Occipital lobe (tissue), 2 donors: ENCODE measurements around the gene SGK1. TPM values are rescaled to one million over a fixed set of nuclear protein-coding genes. Genes with fewer than 3 reads are reported as not detected.
"Not testable (repeated sequence)": the region's sequence is repeated elsewhere in the genome, so short reads cannot be mapped to it uniquely, and the experiment has no call there.

Experiments
- DNase-seq: peaks from one replicate; lab custom pipeline; 2025; lab: John Stamatoyannopoulos, UW
- total RNA-seq: library from RNA; depleted of rRNA; stranded (reverse); fragments of >200 nt; gene quantifications from one replicate; pipeline ENCODE4 v1.2.3, GENCODE V29; 2014

SGK1 gene
- total RNA-seq, 1 donor from 2014 or later, result 75.5 TPM

DNA sequence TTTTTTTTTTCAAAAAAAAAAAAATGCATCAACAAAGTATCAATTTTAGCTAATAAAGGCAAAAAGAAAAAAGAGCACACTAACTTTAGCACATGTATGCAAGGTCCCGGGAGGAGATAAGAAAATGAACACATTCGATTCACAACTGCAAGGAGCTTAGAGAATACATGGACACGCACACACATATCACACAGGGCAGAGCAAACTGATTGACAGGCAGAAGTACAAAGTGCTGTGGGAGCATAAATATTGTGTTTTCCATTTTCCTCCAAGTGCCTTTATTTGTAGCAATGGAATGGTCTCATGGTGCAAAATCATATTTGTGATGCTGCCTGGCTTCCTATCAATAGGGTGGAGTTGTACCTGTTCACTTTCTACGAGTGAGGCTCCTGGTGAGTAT lies 63.8 kb downstream of the SGK1 start:
- DNase-seq, result no peak

GRCh38 chr6:134253681-134254080 lies 64.2 kb downstream of the SGK1 start:
- DNase-seq, result no peak

DNA sequence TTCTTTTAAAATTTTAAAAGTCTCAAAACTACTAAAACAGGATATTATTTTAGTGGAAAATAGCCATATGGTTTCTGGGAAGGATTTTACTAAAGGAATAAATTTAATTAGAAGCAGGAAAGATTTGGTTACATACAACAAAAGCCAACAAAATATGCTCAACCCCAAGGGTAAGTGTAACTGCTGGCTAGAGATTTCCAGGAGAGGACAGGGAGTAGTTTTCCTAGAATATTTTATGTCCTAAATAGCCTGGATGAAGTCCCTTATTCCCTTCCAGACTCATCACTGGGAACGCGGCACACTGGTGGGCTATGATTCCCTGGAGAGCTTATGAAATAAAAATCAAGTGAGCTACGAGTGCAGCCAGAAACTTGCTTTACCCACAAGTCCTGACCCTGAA lies 66.6 kb downstream of the SGK1 start:
- no peak for DNase-seq

DNA sequence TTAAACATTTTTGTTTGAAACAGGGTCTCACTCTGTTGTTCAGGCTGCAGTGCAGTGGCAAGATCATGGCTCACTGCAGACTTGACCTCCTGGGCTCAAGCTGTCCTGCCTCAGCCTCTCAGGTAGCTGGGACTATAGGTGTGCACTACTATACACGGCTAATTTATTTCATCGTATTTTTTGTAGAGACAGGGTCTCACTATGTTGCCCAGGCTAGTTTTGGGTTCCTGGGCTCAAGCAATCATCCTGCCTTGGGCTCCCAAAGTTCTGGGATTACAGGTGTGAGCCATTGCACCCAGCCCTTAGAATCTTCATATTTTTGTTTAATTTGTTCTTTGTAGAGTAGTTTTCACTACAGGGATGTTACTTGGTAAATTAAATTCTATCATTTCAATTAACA lies 67.1 kb downstream of the SGK1 start:
- no peak for DNase-seq

- no peak for DNase-seq
Measured at GRCh38 chr6:134249759-134250602, 67.9 kb downstream of the SGK1 start.

DNA sequence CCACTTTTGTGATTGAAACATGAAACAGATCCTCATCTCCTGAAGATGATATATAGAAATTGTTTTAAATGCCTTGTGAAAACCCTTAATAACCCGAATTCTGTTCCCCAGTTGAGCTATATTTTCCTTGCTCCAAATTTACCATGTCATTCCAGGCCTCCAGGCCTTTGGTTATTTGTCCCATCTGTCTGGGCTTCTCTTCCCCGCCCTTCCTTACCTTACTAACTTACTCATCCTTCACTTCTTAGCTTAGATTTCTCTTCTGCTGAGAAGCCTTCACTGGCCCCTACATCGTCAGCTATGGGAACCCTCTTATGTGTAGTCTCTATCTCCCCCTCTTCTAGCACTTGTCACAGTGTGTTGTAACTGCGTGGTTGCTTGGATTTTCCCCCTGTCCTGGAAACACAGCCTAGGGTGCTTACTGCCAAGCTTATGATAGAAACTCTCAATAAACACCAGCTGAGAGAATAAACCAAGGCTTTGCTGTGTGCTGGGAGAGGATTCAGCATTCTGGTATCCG lies 68.6 kb downstream of the SGK1 start:
- DNase-seq, result no peak

DNA sequence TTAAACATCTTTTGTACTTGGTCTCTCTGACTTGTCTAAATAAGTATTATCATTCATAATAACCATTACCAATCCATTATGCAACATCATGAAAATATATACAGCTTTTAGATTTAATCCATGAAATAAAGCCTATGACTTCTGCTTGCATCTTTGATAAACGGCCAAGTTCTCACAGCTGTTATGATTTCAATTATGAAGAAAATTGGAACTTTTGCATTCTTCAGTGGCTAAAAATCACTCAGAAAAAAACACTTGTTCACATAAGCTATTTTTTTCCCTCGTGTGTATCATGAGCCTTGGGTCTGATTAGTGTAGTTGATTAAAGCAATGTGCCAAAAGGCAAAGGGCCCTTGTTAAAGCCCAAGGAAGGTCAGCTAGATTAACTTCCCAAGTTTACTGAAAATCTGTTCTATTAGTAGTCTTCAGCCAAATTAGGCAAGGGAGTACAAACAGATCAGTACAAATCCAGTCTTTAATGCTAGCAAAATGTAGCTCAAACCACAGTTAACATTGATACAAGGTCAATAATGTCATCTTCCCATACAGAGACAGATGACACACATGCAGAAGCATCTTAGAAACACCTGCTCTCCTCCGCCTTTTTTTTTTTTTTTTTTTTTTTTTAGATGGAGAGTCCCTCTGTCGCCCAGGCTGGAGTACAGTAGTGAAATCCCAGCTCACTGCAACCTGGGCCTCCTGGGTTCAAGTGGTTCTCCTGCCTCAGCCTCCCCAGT lies 69.9 kb downstream of the SGK1 start:
- DNase-seq, result no peak

- no peak for DNase-seq
Measured at GRCh38 chr6:134247231-134247833, 70.6 kb downstream of the SGK1 start.

DNA sequence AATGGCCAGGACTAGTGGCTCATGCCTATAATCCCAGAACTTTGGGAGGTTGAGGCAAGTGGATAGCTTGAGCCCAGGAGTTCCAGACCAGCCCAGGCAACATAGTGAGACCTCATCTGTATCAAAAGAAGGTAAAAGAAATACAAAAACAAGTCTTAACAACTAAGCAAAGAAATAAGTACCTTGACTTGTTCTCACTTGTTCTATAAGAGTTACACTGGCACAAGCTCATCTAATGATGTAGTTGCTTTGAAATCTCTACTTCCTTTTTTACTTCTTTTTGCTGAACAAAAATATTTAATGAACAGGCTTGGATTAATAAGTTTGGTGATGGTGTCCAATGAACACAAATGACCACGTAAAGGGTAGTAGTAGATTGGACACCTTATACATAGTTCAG lies 72.2 kb downstream of the SGK1 start:
- DNase-seq, result no peak

DNA sequence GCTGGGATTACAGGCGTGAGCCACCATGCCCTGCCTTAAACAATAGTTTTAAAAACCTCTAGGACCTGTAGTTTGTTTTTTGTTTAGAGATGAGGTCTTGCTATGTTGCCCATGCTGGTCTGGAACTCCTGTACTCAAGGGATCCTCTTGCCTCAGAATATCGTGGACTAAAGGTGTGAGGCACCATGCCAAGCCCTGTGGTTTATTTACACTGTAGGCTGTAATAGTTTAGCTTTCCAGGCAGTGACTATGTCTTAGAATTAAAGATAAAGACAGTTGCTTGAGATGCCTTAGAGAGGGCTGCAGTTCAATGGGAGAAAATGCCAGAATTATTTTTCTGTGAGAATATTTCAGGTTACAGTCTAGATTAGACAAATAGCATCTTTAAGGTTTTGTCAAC lies 72.9 kb downstream of the SGK1 start:
- no peak for DNase-seq

GRCh38 chr6:134240665-134241431 lies 77.1 kb downstream of the SGK1 start:
- no peak for DNase-seq

- no peak for DNase-seq
Measured at GRCh38 chr6:134238960-134239795, 78.7 kb downstream of the SGK1 start.

DNA sequence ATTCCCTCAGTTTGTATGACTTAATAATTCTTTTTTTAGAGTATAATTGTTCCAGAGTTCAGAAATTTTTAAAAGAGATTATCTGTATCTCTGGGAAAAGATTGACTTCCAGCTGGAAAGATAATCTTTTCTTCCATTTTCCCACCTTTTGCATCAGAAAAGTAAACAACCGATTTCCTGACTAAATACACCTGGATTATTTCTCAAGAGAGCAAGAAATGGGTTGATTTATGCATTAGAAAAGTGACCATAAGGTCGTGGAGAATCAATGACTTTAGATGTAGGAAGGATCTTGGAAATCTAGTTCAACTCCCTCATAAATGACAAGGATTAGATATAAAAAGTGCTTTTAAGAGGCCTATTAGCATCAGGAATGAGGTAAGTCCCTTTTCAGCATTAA lies 79.9 kb downstream of the SGK1 start:
- DNase-seq, result no peak

- DNase-seq, result no peak
Measured at GRCh38 chr6:134235937-134236751, 81.8 kb downstream of the SGK1 start.

DNA sequence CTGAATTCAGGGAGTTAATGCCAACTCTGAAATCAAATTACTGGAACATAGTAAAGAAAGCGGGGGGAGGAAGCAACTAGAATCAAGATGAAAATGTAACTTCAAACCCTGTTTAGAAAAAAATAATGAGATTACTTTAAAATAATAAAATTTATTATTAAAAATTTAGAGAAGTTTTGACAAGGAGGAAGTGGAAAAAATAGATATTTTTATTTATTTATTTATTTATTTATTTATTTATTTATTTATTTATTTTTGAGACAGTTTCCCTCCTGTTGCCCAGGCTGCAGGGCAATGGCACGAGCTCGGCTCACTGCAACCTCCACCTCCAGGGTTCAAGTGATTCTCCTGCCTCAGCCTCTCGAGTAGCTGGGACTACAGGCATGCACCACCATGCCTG lies 82.6 kb downstream of the SGK1 start:
- not testable (repeated sequence) for DNase-seq

GRCh38 chr6:134233180-134233955 lies 84.5 kb downstream of the SGK1 start:
- DNase-seq, result no peak

DNA sequence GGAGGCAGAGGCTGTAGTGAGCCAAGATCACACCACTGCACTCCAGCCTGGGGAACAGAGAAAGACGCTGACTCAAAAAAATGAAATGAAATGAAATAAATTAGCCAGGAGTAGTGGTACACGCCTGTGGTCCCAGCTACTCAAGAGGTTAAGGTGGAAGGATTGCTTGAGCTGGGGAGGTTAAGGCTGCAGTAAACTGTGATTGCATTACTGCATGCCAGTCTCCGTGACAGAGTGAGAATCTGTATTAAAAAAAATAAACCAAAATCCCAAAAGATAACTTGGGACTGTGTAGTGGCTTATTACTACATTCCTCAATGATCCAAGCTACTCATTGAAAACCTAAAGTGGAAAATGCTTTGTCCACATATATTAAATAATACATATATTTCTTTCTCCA lies 87.0 kb downstream of the SGK1 start:
- no peak for DNase-seq

DNA sequence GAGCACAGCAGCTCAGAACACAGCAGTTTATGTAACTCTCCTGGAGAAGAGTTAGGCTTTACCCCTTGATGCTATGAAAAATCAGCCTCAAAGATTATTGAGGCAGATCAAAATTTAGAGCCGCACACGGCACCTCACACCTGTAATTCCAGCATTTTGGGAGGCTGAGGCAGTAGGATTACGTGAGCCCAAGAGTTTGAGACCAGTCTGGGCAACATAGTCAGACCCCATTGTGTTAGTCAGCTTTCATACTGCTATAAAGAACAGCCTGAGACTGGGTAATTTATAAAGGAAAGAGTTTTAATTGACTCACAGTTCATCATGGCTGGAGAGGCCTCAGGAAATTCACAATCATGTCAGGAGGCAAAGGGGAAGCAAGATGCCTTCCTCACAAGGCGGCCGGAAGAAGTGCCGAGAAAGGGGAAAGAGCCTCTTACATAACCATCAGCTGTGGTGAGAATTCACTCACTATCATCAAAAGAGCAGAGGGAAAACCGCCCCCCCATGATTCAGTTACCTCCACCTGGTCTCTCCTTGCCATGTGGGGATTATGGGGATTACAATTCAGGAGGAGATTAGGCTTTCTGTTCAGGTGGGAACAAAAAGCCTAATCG lies 87.7 kb downstream of the SGK1 start:
- no peak for DNase-seq
